ENCODE data around the gene GRIK1.
"Not testable (repeated sequence)": the region's sequence is repeated elsewhere in the genome, so short reads cannot be mapped to it uniquely, and the experiment has no call there.

The GRIK1 gene

DNA sequence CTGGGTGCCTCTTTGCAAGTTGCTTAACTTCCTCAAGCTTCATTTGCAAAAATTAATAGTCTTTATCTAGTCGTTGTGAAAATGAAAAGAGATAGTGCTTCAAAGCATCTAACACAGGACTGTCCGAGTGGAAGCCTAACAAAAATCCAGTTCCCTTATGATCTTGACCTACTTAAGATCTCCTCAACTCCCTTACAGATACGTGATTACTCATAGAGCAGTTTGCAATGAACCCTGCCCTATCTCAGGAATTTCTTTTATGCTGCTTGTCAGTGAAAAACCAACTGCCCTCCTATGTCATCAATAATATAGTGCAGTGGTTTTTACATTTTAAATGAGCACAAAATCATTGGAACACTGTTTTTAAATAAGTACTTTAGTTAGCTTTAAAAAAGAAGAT, 326.8 kb downstream of the GRIK1 start:
- in situ Hi-C loops (cut with MboI; ENCODE audit: low sequenced_read_pairs) = no loop called here
- Histone ChIP-seq H3K4me3 (no peak overlapping the region), H3K4me1 (no peaks in the 10 kb centered on the region), H3K36me3 (replicated peaks) (no peaks in the 10 kb centered on the region), H3K9me3 (peaks cover 2% of the 10 kb centered on the region; the same call in 1 of the 2 replicates), H3K27me3 (ENCODE audit: low read depth) (no peaks in the 10 kb centered on the region)
- no peak for DNase-seq (ENCODE audit: low spot score in 2 of 2)

GRCh38 chr21:29610779-29611360, 328.9 kb downstream of the GRIK1 start:
- Histone ChIP-seq H3K4me3 (no peak overlapping the region), H3K9me3 (0 out of 2 replicates have a peak, but pooled peaks cover 2% of the 10 kb centered on the region), H3K36me3 (replicated peaks) (no peaks in the 10 kb centered on the region), H3K27me3 (ENCODE audit: low read depth) (no peaks in the 10 kb centered on the region), H3K4me1 (no peaks in the 10 kb centered on the region)
- in situ Hi-C loops (cut with MboI; ENCODE audit: low sequenced_read_pairs) = no loop called here
- no peak for DNase-seq (ENCODE audit: low spot score in 2 of 2)

DNA sequence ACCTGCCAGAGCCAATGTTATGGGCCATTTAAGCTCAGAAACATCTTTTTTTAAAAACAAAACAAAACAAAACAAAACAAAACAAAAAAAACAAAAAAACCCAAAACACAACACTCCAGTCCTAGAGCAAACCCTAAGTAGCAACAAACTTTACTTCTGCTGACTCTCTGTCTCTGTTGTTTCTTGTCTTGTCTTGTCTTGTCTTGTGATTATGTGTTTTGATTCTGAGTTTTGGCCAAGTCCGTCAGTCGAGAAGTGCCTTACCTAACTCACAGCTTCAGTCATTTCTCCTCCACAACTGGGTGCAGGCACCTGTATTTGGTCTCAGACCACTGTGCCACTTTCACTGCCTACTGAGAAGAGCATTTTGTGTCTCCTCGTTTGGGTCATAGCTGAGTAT, 333.2 kb downstream of the GRIK1 start:
- no peak for DNase-seq (ENCODE audit: low spot score in 2 of 2)
- H3K36me3 ChIP-seq (replicated peaks) = no peaks in the 10 kb centered on the region
- 0 out of 2 replicates have a peak, but pooled peaks cover 2% of the 10 kb centered on the region for H3K9me3 ChIP-seq
- H3K4me1 ChIP-seq = no peaks in the 10 kb centered on the region
- no peaks in the 10 kb centered on the region for H3K27me3 ChIP-seq (ENCODE audit: low read depth)
- no peak overlapping the region for H3K4me3 ChIP-seq
- in situ Hi-C loops (cut with MboI; ENCODE audit: low sequenced_read_pairs) = no loop called here

DNA sequence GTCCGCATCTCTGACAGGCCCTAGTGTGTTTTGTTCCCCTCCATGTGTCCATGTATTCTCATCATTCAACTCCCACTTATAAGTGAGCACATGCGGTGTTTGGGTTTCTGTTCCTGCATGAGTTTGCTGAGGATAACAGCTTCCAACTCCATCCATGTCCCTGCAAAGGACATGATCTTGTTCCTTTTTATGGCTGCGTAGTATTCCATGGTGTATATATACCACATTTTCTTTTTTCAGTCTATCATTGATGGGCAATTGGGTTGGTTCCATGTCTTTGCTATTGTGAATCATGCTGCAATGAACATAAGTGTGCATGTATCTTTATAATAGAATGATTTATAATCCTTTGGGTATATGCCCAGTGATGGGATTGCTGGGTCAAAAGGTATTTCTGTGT, 334.6 kb downstream of the GRIK1 start:
- H3K27me3 ChIP-seq (ENCODE audit: low read depth); DNase-seq (ENCODE audit: low spot score in 2 of 2); H3K36me3 ChIP-seq (replicated peaks); in situ Hi-C loops (cut with MboI; ENCODE audit: low sequenced_read_pairs); H3K4me3 ChIP-seq; H3K4me1 ChIP-seq; H3K9me3 ChIP-seq: not testable (repeated sequence)

- H3K9me3 ChIP-seq = 0 out of 2 replicates have a peak, but pooled peaks cover 2% of the 10 kb centered on the region
- no peak overlapping the region for H3K4me3 ChIP-seq
- in situ Hi-C loops (cut with MboI; ENCODE audit: low sequenced_read_pairs) = no loop called here
- no peaks in the 10 kb centered on the region for H3K36me3 ChIP-seq (replicated peaks)
- no peak for DNase-seq (ENCODE audit: low spot score in 2 of 2)
- no peaks in the 10 kb centered on the region for H3K27me3 ChIP-seq (ENCODE audit: low read depth)
- no peaks in the 10 kb centered on the region for H3K4me1 ChIP-seq
Measured at GRCh38 chr21:29604076-29604475, 335.7 kb downstream of the GRIK1 start.

- H3K9me3 ChIP-seq = no peaks in the 10 kb centered on the region
- no peak overlapping the region for H3K4me3 ChIP-seq
- in situ Hi-C loops (cut with MboI; ENCODE audit: low sequenced_read_pairs) = no loop called here
- no peak for DNase-seq (ENCODE audit: low spot score in 2 of 2)
- no peaks in the 10 kb centered on the region for H3K4me1 ChIP-seq
- no peaks in the 10 kb centered on the region for H3K27me3 ChIP-seq (ENCODE audit: low read depth)
- H3K36me3 ChIP-seq (replicated peaks) = no peaks in the 10 kb centered on the region
Measured at GRCh38 chr21:29601047-29601446, 338.7 kb downstream of the GRIK1 start.

- in situ Hi-C loops (cut with MboI; ENCODE audit: low sequenced_read_pairs) = no loop called here
- DNase-seq (ENCODE audit: low spot score in 2 of 2) = no peak
- Histone ChIP-seq H3K27me3 (ENCODE audit: low read depth) (no peaks in the 10 kb centered on the region), H3K36me3 (replicated peaks) (no peaks in the 10 kb centered on the region), H3K4me3 (no peak overlapping the region), H3K9me3 (no peaks in the 10 kb centered on the region), H3K4me1 (no peaks in the 10 kb centered on the region)
Measured at GRCh38 chr21:29586696-29587095, 353.1 kb downstream of the GRIK1 start.

DNA sequence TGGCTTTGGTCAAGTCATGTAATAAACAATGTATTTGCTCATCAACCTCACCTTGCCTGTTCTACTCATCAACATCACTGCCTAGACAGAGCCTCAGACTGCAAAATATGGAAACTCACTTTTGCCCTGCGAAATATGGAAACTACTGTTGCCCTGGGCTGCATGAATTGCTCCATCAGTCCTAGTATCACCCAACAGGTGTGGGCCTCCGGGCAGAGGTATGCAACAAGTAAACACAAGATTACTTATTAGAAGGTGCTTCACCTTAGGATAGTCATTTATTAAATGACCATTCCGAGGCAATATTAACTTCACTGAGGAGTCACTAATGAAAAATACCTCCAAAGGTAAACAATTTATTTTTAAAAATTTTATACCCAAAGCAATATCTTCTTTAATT, 354.3 kb downstream of the GRIK1 start:
- Histone ChIP-seq H3K9me3 (no peaks in the 10 kb centered on the region), H3K4me1 (no peaks in the 10 kb centered on the region), H3K27me3 (ENCODE audit: low read depth) (no peaks in the 10 kb centered on the region), H3K36me3 (replicated peaks) (no peaks in the 10 kb centered on the region), H3K4me3 (no peak overlapping the region)
- in situ Hi-C loops (cut with MboI; ENCODE audit: low sequenced_read_pairs) = no loop called here
- DNase-seq (ENCODE audit: low spot score in 2 of 2) = no peak

GRCh38 chr21:29583424-29583924, 356.3 kb downstream of the GRIK1 start:
- in situ Hi-C loops (cut with MboI; ENCODE audit: low sequenced_read_pairs) = no loop called here
- Histone ChIP-seq H3K4me1 (no peaks in the 10 kb centered on the region), H3K36me3 (replicated peaks) (no peaks in the 10 kb centered on the region), H3K4me3 (no peak overlapping the region), H3K27me3 (ENCODE audit: low read depth) (no peaks in the 10 kb centered on the region), H3K9me3 (no peaks in the 10 kb centered on the region)
- no peak for DNase-seq (ENCODE audit: low spot score in 2 of 2)

DNA sequence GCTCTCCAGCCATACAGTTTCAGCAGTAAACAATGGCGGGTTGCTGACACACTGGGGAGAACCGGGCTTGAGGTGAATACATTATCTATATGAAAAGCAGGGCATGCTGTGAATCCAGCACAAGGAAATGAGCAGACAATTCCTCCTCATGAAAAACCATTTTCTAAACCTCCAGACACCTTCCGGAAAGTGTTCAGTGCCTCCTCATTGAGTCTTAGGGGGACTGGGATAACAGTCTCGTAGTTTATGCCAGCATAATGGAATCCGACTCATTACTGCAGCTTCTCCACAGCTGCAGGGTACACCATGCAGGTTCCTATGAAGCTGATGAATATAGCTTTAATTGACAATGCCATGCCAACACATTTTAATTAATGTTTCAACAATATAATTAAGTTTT, 356.9 kb downstream of the GRIK1 start:
- DNase-seq (ENCODE audit: low spot score in 2 of 2) = no peak

GRCh38 chr21:29581393-29581792, 358.4 kb downstream of the GRIK1 start:
- in situ Hi-C loops (cut with MboI; ENCODE audit: low sequenced_read_pairs) = no loop called here

More for the DNA sequence above, 356.9 kb downstream of the GRIK1 start:
- Histone ChIP-seq H3K9me3 (no peaks in the 10 kb centered on the region), H3K4me3 (no peak overlapping the region), H3K36me3 (replicated peaks) (no peaks in the 10 kb centered on the region), H3K4me1 (no peaks in the 10 kb centered on the region), H3K27me3 (ENCODE audit: low read depth) (no peaks in the 10 kb centered on the region)
- in situ Hi-C loops (cut with MboI; ENCODE audit: low sequenced_read_pairs) = no loop called here

DNA sequence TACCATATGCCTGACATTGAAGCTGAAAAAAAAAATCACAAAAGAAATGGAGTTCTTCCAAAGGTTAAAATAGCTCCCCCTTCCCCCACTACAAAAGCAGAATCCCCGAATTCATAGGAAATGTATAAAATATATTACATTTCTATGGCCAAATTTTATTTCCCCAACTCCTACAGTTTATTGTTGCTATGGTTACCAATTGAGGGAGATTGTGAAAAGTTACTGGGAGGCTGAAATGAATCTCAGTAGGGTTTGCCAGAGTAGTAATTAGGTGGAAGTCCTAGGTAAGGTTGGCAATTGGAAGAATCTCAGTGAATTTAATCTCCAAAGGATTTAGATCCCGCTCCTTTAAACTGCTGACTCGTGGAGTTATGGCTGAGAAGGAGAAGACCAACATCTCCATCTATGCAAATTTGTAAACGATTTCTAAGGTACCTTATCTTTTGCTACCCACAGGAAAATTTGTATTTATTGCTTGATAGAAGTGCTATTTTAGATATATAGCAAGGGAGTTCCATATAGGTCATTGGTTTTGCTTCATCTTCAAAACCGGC, 359.0 kb downstream of the GRIK1 start:
- no peaks in the 10 kb centered on the region for H3K36me3 ChIP-seq (replicated peaks)
- H3K27me3 ChIP-seq (ENCODE audit: low read depth) = no peaks in the 10 kb centered on the region
- H3K4me3 ChIP-seq = no peak overlapping the region
- in situ Hi-C loops (cut with MboI; ENCODE audit: low sequenced_read_pairs) = no loop called here
- no peak for DNase-seq (ENCODE audit: low spot score in 2 of 2)
- no peaks in the 10 kb centered on the region for H3K4me1 ChIP-seq
- no peaks in the 10 kb centered on the region for H3K9me3 ChIP-seq

More at GRCh38 chr21:29581393-29581792, 358.4 kb downstream of the GRIK1 start:
- no peaks in the 10 kb centered on the region for H3K27me3 ChIP-seq (ENCODE audit: low read depth)
- no peaks in the 10 kb centered on the region for H3K9me3 ChIP-seq
- no peaks in the 10 kb centered on the region for H3K36me3 ChIP-seq (replicated peaks)
- H3K4me3 ChIP-seq = no peak overlapping the region
- DNase-seq (ENCODE audit: low spot score in 2 of 2) = no peak
- H3K4me1 ChIP-seq = no peaks in the 10 kb centered on the region

DNA sequence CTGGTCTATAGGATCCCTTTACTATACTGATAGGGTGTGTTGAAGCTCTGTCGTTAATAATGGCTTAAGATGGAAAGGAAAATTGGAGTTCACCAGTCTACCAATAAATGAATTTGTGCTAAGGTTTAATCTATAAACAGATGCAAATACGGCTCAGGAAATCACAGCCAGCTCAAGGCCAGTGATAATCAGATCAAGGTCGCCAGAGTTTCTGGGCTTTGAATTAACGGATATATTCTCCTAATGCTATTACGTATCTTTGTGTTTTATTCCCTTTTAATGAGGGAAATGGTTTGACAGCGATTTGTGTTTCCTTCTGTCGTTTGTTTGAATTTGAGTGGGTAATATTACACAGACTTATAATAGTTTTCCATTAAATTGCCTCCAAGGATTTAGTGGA, 361.5 kb downstream of the GRIK1 start:
- H3K36me3 ChIP-seq (replicated peaks) = no peaks in the 10 kb centered on the region
- H3K4me3 ChIP-seq = no peak overlapping the region
- H3K27me3 ChIP-seq (ENCODE audit: low read depth) = no peaks in the 10 kb centered on the region
- H3K4me1 ChIP-seq = no peaks in the 10 kb centered on the region
- no peaks in the 10 kb centered on the region for H3K9me3 ChIP-seq
- no peak for DNase-seq (ENCODE audit: low spot score in 2 of 2)
- in situ Hi-C loops (cut with MboI; ENCODE audit: low sequenced_read_pairs) = no loop called here

DNA sequence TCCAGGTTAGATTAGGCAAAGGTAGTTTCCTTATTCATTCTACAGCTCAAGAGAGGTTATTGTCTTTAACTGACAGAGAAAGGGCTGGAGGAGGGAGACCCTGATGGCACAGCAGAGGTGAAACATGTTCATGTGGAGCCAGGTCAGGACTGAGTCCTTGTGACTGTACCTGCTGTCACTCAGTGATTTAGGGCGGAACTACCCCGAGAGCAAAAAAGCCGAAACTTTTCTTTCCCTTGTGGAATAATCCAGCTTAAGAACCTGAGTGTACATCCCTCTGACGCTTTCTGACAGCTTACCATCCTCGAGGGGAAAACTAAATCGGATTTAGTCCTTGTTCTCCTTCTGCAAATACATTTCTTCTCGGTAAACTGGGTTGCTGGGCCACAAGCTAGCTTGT, 367.8 kb downstream of the GRIK1 start:
- Histone ChIP-seq H3K4me3 (no peak overlapping the region), H3K36me3 (replicated peaks) (no peaks in the 10 kb centered on the region), H3K9me3 (no peaks in the 10 kb centered on the region; the same call in 1 of the 2 replicates), H3K27me3 (ENCODE audit: low read depth) (no peaks in the 10 kb centered on the region), H3K4me1 (no peaks in the 10 kb centered on the region)
- in situ Hi-C loops (cut with MboI; ENCODE audit: low sequenced_read_pairs) = no loop called here
- DNase-seq (ENCODE audit: low spot score in 2 of 2) = no peak
